Measurements from ENCODE around the gene AQP1. TPM values are rescaled to one million over a fixed set of nuclear protein-coding genes. Genes with fewer than 3 reads are reported as not detected.

The AQP1 gene
- total RNA-seq, 1 experiment from 2014 or later, result 0.15 TPM

DNA sequence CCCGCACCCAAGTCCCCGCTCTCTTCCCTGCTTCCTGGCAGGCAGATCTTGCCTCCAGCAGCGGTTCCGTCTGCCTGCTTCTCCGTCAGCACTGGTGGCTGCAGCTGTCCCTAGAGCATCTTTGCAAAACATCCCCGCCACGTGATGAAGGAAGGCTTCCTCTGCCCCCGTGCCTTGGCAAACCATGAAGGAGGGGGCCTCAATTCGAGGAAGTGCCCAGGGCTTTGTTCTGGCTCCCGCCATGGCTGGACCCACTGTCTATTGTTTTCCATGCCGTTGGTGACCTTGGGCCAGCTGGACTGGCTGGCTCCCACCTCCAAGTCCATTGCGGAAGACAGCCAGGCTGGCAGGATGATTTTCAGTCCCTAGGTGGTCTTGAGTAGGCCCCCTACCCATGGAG, 13.2 kb upstream of the AQP1 start:
- H3K79me1 ChIP-seq (ENCODE audit: insufficient read depth, low read depth, low read length, poor library complexity, severe bottlenecking), result no peaks in the 10 kb centered on the region
- H2BK5ac ChIP-seq (ENCODE audit: insufficient read length, low read length), result no peak overlapping the region
- H2AFZ ChIP-seq (ENCODE audit: low read length), result no peak overlapping the region
- H3K27ac ChIP-seq (ENCODE audit: insufficient read length, low read depth, low read length), result no peak overlapping the region
- TF ChIP-seq, protein P1, sequence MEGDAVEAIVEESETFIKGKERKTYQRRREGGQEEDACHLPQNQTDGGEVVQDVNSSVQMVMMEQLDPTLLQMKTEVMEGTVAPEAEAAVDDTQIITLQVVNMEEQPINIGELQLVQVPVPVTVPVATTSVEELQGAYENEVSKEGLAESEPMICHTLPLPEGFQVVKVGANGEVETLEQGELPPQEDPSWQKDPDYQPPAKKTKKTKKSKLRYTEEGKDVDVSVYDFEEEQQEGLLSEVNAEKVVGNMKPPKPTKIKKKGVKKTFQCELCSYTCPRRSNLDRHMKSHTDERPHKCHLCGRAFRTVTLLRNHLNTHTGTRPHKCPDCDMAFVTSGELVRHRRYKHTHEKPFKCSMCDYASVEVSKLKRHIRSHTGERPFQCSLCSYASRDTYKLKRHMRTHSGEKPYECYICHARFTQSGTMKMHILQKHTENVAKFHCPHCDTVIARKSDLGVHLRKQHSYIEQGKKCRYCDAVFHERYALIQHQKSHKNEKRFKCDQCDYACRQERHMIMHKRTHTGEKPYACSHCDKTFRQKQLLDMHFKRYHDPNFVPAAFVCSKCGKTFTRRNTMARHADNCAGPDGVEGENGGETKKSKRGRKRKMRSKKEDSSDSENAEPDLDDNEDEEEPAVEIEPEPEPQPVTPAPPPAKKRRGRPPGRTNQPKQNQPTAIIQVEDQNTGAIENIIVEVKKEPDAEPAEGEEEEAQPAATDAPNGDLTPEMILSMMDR (conservative IDR thresholded peaks at IDR 0.05), result no peak
- Mint-ChIP-seq H3K9me3 (no peaks in the 10 kb centered on the region; a peak in 1 of 5 replicates), H3K36me3 (ENCODE audit: insufficient read depth in 1 of 3, low read depth in 3 of 3) (no peaks in the 10 kb centered on the region; a peak in 1 of 7 replicates), H3K4me1 (peaks cover 4 to 17% of the 10 kb centered on the region in 2 experiments; a peak in 3 of 4 replicates), H3K27me3 (ENCODE audit: low read depth) (peaks cover 7% of the 10 kb centered on the region; the same call in 1 of the 2 replicates), H3K4me3 (no peak overlapping the region), H3K27ac (no peak overlapping the region)
- H3K9me3 ChIP-seq (ENCODE audit: control insufficient read depth, low read depth, low read length), result no peaks in the 10 kb centered on the region
- no peak overlapping the region for H2BK12ac ChIP-seq (ENCODE audit: insufficient read length, low read depth, low read length)
- H3K4ac ChIP-seq (ENCODE audit: low read depth, low read length), result no peak overlapping the region
- H2AK5ac ChIP-seq (ENCODE audit: insufficient read length, low read length), result no peak overlapping the region
- H3K23me2 ChIP-seq (ENCODE audit: insufficient read length, low read depth, low read length, poor library complexity, severe bottlenecking), result no peaks in the 10 kb centered on the region
- H2BK15ac ChIP-seq (ENCODE audit: low read depth, low read length), result no peak overlapping the region; the same call in 1 of the 2 replicates
- no peak overlapping the region for H3K56ac ChIP-seq (ENCODE audit: insufficient read length, low read depth, low read length)
- no peaks in the 10 kb centered on the region for H3K79me2 ChIP-seq (ENCODE audit: insufficient read depth, low read length)
- no peak overlapping the region for H2BK120ac ChIP-seq (ENCODE audit: low read depth, low read length, poor library complexity, severe bottlenecking)
- H4K91ac ChIP-seq (ENCODE audit: insufficient read length, low read depth, low read length), result no peak overlapping the region
- H4K20me1 ChIP-seq (ENCODE audit: control insufficient read depth, insufficient read depth, insufficient read length), result no peaks in the 10 kb centered on the region
- no peak overlapping the region for H3K18ac ChIP-seq (ENCODE audit: insufficient read length, low read depth, low read length)
- no peak overlapping the region for H4K5ac ChIP-seq (ENCODE audit: insufficient read length, low read depth, low read length)
- H3K23ac ChIP-seq (ENCODE audit: insufficient read length, low read depth, low read length), result no peak overlapping the region
- no CpG with 5 or more reads among the region's 12 CpGs for WGBS (ENCODE audit: extremely low coverage, insufficient read length, low lambda C conversion rate)
- H3K14ac ChIP-seq (ENCODE audit: insufficient read depth, low read length), result no peak overlapping the region
- no peak overlapping the region for H3K9ac ChIP-seq (ENCODE audit: extremely low read depth, insufficient read length, low read length)
- no peak overlapping the region for H3K4me2 ChIP-seq (ENCODE audit: insufficient read depth, insufficient read length, low read length)
- H3K4me1 ChIP-seq (ENCODE audit: insufficient read depth, low read length), result no peaks in the 10 kb centered on the region
- no peak overlapping the region for H3T11ph ChIP-seq (ENCODE audit: low read length)
- DNase-seq, result no peak
- H2BK20ac ChIP-seq (ENCODE audit: low read depth, low read length, poor library complexity, severe bottlenecking), result no peak overlapping the region
- H4K8ac ChIP-seq (replicated peaks; ENCODE audit: insufficient read length, low read depth, low read length), result no peak overlapping the region
- no peaks in the 10 kb centered on the region for H3K27me3 ChIP-seq (ENCODE audit: insufficient read depth, low read length)

All from H9 (cell line).